HPDE6-E6E7 (cell line): ENCODE data around the gene OXCT2.

Source experiments
- DNase-seq: peaks from one replicate; pipeline ENCODE4 v3.0.0; 2011; ENCODE audit warnings: missing footprints; ENCODE audit errors: extremely low spot score

Gene OXCT2

DNA sequence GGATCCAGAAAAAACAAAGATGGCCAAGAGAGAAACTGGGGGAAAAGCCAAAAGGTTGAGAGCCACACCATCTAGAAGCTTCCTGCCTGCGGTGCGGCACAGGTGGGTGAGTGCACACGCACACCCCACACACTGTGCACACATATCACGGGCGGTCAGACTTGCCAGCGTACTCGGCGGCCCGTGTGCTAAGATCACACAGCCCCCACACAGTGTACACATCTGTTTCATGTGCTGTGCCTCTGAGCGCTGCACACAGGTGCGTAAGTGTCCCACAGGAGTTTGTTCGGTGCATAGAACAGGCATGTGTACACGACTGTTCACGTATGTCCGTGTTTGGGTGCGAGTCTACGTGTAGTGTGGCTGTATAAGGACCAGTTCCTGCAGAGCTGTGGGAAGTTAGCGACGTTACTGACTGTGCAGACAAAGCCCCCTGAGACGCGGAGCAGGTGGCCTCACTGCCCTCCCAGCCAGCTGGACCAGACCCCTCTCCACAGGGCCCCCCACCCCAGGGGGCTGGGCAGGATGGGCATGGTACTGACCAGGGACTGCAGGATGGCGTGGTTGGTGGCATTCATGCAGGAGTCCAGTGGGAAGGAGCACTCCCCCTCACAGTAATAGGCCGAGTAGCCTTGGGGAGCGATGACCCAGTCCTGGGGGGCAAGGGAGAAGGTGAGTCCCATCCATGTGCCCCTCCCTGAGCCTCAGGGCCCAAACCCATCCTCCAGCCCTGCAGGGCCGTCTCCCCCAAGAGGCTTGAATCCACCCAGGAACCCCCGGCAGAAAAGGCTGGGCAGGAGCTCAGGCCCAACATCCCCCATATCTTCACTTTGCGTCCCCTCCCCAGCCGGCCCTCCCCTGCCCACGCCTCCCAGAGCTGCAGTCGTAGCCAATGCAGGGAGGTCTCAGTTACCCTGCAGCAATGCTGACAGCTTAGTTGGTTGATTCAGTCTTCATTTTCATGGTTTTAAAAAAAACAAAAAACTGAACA is 8.3 kb downstream of the OXCT2 start:
- no peak for DNase-seq

- DNase-seq = no peak
Observed at GRCh38 chr1:39761557-39762260, 9.4 kb downstream of the OXCT2 start.

- no peak for DNase-seq
Observed at GRCh38 chr1:39761016-39761415, 10.1 kb downstream of the OXCT2 start.

DNA sequence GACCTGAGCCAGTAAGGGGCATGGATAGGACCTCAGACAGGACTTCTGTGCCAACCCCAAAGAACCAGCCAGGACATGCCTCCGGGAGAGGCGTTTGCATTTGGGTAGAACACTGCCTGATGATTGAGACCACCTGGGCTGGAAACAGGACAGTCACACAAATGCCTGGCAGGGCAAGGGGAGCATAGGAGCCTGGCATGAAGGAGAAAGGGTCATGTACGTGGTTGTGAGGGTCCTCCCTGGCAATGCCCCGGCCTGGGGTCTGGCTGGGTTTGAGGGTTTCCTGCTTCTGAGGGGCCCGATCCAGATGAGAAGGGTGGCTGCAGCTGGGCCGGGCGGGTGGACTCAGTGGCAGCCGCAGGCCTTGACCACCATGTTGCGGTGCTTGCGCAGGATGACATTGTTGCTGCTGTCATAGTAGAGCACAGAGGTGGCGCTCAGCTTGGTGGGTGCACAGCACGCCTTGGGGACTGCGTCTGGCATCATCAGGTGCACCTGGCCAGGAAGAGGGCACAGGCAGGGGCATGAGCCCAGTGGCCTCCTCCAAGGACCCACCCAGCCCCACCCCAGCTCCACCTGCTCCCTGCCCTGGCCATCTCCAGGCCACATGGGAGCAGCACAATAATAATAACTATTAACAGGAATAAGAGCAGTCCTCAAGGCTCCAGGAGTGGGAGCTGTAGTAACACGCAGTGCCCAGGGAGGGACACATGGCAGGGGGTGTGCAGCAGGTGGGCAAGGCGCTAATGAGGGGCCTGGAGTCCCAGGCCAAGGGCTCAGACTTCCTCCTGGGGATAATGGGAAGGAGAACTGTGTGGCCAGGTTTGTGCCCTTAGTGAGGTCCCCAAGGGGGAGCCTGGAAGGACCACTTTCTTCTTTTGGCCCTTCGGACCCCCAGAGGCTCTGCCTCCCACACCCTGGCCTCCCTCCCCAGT is 10.8 kb downstream of the OXCT2 start:
- no peak for DNase-seq

GRCh38 chr1:39759436-39759726 is 11.8 kb downstream of the OXCT2 start:
- no peak for DNase-seq

- no peak for DNase-seq
Observed at GRCh38 chr1:39758556-39759435, 12.4 kb downstream of the OXCT2 start.

DNA sequence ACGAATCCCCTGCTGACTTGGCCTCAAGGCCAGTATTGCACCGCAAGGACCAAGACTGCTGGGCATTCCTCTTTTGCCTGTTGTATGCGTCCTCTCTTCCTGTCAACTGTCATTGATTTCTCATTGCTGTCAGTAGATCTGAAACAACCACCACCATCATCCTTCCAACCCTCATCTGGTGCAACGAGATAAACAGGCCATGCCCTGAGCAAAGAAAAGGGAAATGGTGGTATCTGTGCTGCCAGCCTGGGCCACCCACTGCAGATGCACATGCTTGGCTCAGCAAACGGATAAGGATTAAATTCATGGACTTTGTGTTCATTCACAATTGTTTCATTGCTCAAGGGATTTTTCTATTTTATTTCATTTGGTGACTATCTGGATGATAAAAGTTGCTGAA is 13.6 kb downstream of the OXCT2 start:
- no peak for DNase-seq

DNA sequence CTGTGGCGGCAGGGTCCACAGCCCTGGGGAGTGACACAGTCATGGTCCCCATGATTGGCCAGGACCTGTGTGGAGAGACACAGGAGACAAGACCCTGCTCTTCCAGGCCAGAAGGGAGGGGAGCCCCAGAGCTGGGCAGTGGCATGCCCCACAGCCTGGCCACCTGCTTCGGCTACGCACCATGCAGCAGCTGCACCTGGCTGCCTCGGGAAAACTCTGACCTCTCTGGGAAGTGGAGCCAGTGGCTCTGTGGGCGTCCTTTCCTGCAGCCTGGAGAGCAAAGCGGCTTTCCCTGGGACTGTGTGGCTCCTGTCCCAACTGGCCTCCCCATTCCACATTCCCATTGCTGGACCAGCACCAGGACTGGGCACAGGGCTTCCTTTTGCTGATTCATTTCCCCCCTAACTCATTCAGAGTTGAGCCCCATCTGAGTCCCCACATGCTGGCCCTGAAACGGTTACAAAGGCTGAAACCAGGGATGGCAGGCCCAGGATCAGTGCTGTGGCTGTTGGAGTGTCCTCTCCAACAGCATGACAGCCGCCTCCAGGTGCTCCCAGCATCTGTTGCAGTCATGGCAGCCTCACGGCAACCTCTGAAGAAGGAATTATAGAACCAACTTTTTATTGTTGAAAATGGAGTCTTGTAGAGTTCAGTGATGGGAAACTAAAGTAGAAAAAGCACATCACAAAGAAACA is 15.0 kb downstream of the OXCT2 start:
- no peak for DNase-seq

DNA sequence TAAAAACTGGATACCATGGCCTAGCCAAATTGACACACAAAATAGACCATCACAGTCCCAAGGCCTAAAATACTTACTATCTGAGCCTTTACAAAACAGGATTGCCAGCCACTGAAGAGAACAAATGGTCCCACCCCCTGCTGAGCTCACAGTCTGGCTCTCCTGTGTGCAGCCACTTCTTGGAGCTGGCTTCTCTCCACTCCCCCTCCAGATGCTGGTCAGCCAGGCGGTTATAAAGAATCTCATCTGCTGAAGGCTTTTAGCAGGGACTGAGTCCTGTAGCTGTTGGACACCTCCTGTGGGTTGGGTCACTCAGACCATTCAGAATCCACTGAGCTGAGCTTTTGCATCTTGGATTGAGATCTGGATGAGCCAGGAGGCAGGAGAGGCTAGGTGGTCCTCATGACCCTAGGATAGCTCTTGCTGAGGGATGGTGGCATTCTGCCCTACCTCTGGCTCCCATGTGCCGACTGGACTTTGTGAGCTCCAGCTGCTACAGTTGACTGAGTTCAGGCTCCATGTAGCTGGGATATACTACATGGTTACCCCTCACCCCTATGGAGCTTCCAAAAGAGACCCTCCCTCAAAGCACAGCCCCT is 16.1 kb downstream of the OXCT2 start:
- no peak for DNase-seq

DNA sequence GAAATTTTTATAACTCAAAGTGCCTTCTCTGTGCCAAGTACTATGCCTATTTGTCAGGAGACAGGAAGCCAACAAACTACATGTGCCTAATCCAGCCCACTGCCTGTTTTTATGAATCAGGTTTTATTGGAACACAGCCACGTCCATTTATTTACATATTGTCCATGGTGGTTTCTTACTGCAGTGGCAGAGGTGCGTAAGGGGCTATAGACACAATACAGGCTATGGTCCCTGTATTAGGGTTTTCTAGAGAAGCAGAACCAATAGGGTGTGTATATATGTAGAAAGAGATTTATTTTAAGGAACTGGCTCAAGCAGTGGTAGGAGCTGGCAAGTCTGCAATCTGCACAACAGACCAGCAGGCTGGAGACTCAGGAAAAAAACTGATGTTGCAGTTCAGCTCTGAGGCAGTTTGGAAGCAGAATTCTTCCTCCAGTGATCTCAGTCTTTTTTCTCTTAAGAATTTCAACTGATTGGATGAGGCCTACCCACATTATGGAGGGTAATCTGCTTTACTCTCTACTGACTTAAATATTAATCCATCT is 17.1 kb downstream of the OXCT2 start:
- no peak for DNase-seq

GRCh38 chr1:39753132-39754025 is 17.8 kb downstream of the OXCT2 start:
- no peak for DNase-seq

DNA sequence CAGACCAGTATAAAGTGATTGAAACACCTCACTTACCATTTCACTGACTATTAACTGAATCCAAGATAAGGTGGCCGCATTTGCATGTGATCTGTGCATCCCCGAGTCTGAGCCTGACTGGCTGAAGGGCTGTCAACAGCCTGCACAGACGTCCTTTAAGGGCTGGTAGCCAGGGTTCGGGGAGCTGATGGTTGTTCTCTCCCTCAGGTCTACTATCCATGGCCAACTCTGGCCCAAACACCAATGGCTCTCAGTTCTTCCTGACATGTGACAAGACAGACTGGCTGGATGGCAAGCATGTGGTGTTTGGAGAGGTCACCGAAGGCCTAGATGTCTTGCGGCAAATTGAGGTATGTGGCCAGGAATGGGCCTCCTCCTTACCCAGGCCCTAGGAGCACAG is 18.4 kb downstream of the OXCT2 start:
- no peak for DNase-seq

DNA sequence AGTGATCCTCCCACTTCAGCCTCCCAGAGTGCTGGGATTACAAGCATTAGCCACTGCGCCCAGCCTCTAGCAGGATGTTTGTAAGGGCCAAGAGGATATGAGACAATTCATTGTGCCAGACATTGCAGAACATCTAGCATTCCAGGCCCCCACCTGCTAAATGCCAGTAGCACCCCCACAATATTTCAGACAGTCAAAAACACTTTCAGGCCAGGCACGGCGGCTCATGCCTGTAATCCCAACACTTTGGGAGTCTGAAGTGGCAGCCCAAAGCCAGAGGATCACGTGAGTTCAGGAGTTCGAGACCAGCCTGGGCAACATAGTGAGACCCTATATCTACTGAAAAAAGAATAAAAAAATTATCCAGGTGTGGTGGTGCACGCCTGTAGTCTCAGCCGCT is 19.6 kb downstream of the OXCT2 start:
- DNase-seq = no peak

DNA sequence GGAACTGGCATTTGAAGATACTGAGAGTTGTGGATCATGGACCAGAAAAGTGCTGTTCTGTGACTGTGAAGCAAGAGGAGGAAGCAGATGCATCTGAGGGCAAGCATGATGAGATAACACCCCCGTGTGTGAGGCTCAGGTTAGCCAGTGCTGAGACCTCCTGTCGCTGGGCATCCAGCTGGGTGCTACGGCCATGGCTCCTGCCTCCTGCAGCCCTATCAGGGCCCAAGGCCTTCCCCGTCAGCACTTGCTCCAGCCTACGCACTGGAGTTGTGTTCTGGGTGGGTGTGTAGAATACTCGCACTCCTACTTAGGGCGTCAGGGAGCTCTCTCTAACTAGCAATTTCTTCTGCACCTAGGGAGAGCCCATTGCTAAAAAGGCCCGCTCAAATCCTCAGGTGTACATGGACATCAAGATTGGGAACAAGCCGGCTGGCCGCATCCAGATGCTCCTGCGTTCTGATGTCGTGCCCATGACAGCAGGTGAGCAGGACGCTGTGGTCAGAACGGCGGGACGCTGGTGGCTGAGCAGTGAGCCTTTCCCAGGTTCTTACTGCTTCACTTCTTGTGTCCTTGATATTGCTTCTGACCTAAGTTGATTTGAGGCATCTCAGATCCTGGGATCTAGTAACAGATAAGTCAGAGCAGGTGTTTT is 26.0 kb downstream of the OXCT2 start:
- no peak for DNase-seq

DNA sequence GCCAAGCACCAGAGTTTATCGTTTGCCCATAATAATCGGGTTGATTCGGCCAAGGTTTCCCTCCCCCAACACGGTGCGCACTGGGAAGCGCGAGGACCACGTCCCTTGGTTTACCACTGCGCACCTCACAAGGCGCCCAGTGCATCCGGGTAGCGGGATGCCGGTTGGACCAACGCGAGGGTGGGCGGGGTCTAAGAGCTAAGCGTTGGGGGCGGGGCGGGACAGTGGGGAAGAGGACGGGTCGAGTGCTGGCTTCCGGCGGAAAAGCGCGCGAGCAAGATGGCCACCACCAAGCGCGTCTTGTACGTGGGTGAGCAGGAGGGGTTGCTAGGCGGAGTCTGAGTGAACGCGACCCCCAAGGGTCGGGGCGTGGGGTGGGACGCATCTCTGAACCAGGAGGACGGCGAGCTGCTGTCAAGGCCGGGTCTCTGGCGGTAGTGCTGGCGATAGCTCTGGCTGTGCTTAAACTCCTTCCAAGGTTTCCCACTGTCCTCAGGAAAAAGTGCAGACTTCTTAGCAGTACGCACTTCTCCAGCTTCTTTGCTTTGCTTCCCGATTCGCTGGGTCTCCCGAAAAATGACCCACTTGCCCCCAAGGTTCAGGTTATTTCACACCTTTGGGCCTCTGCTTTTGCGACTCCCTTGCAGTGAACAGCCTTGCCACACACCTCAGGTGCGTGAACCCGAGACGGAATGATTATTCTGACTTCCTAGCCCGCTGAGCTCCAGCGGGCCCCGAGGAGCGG is 32.4 kb downstream of the OXCT2 start, which contains the start of gene PPIE:
TSS of gene PPIE (plus strand) at position 261 of the 745 bp plus-strand sequence. CDS start at position 280, 19 bp downstream.
- peak; percentile 83 for DNase-seq

DNA sequence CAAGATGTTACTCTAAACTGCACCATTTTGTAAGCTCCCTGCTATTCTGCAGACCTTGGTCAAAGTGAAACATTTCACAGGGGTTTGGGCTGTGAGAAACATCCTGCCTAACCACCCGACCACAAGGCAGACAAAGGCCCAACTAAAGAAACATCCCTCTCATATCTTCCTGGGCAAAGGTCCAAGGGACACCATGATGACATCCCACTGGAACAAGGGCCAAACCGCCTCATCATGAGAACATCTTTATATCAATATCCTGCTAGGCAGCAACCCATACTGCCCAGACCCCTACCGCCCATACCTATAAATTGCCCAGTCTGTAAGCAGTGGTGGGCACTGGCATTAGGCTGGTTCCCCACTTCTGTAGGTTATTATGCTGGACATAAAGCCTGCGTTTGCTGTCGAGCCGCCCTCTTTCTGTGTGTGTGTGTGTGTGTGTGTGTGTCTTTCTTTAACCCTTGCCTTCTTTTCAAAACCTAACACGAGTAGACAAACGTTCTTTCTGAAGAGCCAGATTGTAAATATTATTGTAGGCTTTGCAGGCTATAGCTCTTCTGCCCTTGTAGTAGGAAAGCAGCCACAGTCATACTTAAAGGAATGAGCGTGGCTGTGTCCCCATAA is 33.5 kb downstream of the OXCT2 start:
- no peak for DNase-seq

GRCh38 chr1:39735731-39736130 is 35.4 kb downstream of the OXCT2 start:
- no peak for DNase-seq
